NAMALWA (cell line): ENCODE results near the gene HAUS5.
"Not testable (repeated sequence)": the region's sequence is repeated elsewhere in the genome, so short reads cannot be mapped to it uniquely, and the experiment has no call there.

Source experiments
- DNase-seq: peaks from one replicate; pipeline ENCODE4 v3.0.0-alpha.2; 2015; ENCODE audit warnings: low spot score

HAUS5 gene

DNA sequence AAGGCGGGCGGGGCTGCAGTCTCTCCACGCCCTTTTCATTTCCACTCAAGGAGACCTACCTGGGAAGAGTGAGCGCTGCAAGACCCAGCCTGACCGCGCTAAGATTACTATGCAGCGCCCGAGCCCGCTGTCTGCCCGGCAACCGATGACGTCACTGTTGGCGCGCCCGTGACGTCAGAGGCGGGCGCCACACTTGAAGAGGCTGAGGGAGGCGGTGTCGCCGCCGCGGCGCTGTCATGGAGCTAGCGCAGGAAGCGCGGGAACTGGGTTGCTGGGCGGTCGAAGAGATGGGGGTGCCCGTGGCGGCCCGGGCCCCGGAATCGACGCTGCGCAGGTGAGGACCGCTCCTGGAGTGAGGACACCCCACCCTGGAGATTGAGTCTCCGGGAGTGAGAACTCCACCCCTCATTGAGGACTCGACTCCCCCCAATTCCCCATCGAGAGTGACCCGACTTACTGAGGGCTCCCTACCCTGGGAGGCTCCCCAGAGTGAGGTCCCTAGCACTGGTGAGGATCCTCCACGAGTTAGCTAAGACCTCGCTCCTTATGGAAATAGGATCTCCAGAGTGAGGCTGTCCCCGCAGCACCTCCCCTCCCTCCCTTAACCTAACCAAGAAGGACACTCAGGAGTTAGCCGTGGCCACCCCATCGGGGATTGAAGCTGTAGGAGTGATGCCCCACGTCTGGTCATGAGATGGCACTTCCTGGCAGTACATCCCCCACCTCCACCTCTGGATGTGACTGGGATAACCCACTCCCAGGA lies at the start of gene HAUS5:
Gene HAUS5, plus strand, starts transcription at position 177 of the 763 bp plus-strand sequence. Its CDS starts 60 bp downstream, at position 237.
- DNase-seq: peak; percentile 97

DNA sequence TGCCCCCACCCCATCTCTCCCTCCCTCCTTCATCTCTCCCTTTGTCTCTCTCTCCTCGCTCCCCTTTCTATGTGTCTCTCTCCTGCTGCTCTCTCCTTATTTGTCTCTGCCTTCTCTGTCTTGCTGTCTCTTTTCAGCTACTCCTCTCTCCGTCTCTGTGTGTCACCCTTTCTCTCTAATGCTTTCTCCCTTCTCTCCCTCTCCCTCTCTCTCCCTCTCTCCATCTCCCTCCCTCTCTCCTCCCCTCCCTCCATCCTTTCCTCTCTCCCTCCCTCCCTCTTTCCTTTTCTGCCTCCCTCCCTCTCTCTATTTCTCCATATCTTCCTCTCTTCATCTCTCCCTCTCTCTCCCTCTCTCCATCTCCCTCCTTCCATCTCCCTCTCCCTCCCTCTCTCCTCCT lies 49.8 kb upstream of the HAUS5 start:
- DNase-seq: no peak

- DNase-seq: no peak
Measured at GRCh38 chr19:35563207-35563829, 49.2 kb upstream of the HAUS5 start, which contains the start of gene ATP4A. ATP4A (minus strand) TSS chr19:35563658; CDS start chr19:35563629, 29 bp downstream.

DNA sequence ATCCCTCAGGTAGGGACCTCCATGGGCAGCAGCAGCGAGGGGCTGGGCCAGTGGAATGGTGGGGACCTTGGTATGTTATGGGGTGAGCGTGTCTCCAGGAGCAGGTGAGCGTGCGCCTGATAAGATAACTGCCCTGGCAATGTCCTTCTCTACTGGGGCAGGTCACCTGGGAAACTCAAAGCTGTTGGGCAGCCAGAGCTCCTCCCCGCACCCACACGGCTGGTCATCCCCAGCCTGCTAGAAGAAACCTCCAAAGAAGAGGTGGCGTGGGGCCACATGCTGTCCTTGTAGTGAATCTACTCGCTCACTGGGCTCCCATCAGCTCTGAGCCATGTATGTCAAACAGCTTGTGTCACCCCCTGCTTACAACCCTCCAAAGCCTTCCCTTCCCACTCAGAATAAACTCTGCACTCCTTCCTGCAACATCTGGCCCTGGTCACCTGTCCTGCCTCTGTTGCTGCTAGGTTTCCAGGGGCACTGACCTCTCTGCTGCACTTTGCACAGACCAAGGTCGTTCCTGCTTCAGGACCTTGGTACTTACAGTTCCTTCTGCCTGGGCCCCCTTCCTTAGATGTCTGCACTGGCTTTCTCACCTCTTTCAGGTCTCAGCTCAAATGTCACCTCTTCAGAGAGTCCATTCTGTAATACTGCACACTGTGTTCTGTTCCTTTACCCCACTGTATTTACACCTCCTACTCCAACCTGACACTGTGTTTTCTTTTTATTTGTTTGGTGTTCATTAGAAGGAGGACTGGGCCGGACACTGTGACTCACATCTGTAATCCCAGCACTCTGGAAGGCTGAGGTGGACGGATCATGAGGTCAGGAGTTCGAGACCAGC lies 47.3 kb upstream of the HAUS5 start:
- DNase-seq: no peak

- DNase-seq: no peak
Measured at GRCh38 chr19:35566738-35567137, 45.8 kb upstream of the HAUS5 start.

GRCh38 chr19:35569281-35569781 lies 43.2 kb upstream of the HAUS5 start:
- DNase-seq: no peak

GRCh38 chr19:35571406-35571965 lies 41.0 kb upstream of the HAUS5 start:
- DNase-seq: no peak

GRCh38 chr19:35577918-35578317 lies 34.6 kb upstream of the HAUS5 start:
- DNase-seq: no peak

GRCh38 chr19:35578707-35579106 lies 33.8 kb upstream of the HAUS5 start:
- DNase-seq: no peak

GRCh38 chr19:35582760-35583159 lies 29.8 kb upstream of the HAUS5 start:
- DNase-seq: no peak

GRCh38 chr19:35585848-35586247 lies 26.7 kb upstream of the HAUS5 start, which contains the start of gene PMIS2:
PMIS2 (plus strand) TSS chr19:35586173; CDS start chr19:35586260, 87 bp downstream.
- DNase-seq: peak; percentile 93

DNA sequence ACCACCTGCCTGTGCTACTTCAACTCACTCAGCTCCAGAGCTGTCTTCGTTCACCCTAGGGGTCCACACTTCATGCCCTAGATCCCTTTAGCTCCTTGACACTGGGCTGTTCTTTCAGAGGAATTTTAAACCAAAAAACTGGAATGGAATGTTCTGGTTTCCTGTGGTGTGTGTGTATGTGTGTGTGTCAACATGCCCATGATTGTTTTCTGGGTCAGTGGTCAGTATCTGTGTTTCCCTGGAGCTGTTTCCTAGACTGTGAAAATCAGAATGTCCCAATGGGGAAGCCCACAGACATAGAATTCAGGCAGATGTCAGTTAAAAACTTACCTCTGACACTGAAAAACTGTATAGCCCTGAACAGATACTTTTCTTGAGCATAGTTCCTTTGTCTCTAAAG lies 25.2 kb upstream of the HAUS5 start:
- no peak for DNase-seq

DNA sequence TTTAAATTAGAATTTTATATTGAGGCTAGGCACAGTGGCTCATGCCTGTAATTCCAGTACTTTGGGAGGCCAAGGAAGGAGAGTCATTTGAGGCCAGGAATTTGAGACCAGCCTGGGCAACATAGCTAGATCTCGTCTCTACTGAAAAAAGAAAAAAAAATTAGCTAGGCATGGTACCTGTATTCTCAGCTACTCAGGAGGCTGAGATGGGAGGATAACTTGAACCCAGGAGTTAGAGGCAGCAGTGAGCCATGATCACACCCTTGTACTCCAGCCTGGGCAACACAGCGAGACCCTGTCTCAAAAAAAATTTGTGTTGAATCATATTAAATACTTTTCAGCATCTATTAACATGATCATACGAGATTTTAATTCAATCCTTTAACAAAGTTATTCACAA lies 21.7 kb upstream of the HAUS5 start:
- no peak for DNase-seq

GRCh38 chr19:35592226-35592625 lies 20.3 kb upstream of the HAUS5 start:
- peak; percentile 49 for DNase-seq

DNA sequence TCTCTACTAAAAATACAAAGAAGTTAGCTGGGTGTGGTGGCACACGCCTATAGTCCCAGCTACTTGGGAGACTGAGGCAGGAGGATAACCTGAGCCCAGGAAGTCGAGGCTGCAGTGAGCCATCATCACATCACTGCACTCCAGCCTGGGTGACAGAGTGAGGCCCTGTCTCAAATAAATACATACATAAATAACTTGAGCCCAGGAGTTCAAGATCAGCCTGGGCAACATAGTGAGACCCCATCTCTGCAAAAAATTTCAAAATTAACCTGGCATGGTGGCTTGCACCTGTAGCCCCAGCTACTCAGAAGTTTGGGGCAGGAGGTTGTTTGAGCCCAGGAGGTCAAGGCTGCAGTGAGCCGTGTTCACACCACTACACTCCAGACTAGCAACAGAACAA lies 17.5 kb upstream of the HAUS5 start:
- DNase-seq: not testable (repeated sequence)

GRCh38 chr19:35595928-35596327 lies 16.6 kb upstream of the HAUS5 start:
- DNase-seq: no peak

DNA sequence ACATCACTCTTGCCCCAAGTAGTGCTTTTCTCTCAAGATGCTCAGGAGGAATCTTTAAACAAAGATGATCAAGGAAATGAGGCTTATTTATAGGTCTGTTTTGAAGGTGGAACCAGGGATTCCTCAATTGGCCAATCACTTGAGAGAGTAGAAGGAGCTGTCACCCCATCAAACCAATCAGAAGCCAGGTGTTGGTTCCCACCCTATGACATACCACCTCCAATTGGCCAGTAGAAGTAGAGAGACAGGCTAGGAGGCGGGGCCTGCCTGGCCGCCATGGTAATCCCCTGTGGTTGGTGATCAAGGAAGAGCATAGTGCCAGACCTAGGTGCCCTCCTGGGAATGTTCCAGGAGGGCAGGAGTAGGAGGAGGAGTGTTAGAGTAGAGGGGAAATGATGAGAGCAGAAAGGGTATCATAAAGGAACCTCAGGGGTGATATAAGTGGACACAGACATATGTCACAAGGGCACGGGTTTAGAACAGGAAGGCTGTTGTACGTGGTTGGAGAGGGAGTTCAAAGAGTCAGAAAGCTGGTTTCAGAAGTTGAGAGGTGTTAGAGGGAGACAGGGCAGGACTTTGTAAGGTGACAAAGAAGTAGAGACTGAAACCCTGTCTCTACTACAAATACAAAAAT lies 16.1 kb upstream of the HAUS5 start:
- DNase-seq: peak; percentile 92

DNA sequence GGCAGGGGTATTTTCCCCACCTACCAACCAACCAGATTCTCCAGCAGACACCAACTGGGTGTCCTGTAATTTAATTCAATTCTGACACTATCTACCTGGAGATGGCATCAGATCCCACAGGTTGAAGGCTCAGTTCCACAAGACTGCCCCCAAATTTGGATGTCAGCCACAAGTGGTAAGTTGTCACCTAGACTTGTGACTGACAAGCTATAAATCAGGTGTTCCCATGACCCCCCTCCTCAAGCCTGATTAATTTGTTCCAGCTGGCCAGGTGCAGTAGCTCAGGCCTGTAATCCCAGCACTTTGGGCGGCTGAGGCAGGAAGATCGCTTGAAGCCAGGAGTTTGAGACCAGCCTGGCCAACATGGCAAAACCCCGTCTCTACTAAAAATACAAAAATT lies 10.6 kb upstream of the HAUS5 start:
- DNase-seq: no peak

DNA sequence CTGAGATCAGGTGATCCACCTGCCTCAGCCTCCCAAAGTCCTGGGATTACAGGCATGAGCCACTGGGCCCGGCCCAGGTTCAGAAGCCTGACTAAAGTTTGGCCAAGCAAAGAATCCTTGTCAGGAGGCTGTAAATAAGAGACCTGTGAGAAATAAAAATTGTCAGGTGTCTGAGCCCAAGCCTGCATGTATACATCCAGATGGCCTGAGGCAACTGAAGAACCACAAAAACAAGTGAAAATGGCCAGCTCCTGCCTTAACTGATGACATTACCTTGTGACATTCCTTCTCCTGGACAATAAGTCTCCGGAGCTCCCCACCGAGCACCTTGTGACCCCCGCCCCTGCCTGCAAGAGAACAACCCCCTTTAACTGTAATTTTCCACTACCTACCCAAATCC lies 8.1 kb upstream of the HAUS5 start:
- not testable (repeated sequence) for DNase-seq

GRCh38 chr19:35607170-35607569 lies 5.4 kb upstream of the HAUS5 start:
- DNase-seq: not testable (repeated sequence)

DNA sequence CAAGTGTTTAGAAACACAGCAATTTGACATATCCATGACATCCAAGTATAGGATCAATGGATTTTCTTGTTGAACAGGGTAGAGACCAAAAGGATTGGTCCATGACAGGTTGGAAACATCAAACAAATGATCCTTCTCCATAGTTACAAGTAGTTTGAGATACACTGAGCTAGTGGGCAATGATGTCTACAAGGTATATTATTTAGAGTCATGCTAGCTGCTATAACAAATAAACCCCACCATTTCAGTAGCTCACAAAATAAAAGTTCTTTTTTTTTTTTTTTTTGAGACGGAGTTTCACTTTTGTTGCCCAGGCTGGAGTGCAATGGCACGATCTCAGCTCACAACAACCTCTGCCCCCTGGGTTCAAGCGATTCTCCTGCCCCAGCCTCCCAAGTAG lies 4.9 kb upstream of the HAUS5 start:
- DNase-seq: no peak

DNA sequence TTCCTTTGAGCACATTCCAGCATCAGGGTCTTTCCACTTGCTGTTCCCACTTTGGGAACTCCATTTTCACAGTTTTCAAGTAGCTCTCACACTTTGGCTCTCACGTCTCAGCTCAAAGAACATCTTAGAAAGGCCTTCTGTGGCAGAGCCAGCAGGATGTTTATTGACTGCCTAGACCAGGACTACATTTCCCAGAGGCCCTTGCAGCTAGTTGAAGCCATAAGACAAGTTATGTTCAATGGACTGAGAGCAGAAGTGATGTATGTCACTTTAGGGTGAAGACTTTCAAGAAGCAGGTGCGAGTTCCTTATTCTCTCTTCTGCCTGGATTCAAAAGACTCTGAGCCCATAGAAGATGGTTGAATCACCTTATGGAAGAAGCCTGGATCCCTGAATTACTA lies 4.3 kb upstream of the HAUS5 start:
- peak; percentile 76 for DNase-seq
